ENCODE measurements around the gene PAX7. TPM values are rescaled to one million over a fixed set of nuclear protein-coding genes. Genes with fewer than 3 reads are reported as not detected.

Gene PAX7
- total RNA-seq, 1 experiment from 2014 or later, result 0.15 TPM

DNA sequence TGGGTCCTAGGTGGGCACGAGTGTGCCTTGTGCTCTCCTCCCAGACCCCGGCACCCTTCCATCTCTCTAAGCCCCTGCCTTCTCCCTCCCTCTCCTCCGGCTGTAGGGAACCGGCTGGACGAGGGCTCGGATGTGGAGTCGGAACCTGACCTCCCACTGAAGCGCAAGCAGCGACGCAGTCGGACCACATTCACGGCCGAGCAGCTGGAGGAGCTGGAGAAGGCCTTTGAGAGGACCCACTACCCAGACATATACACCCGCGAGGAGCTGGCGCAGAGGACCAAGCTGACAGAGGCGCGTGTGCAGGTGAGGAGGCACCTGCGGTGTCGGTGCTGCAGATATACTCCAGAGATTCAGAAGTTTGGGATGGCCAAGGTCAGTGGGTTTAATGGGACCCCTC is 61.0 kb downstream of the PAX7 start:
- no peak overlapping the region for H2BK15ac ChIP-seq (ENCODE audit: low read depth, low read length)
- no peaks in the 10 kb centered on the region for H3K9me3 ChIP-seq (ENCODE audit: control insufficient read depth, low read depth, low read length)
- no peak overlapping the region for H3K4ac ChIP-seq (ENCODE audit: low read depth, low read length)
- H2BK12ac ChIP-seq (ENCODE audit: insufficient read length, low read depth, low read length), result no peak overlapping the region
- no peak overlapping the region for H3K27ac ChIP-seq (ENCODE audit: insufficient read length, low read depth, low read length)
- no peaks in the 10 kb centered on the region for H3K79me1 ChIP-seq (ENCODE audit: insufficient read depth, low read depth, low read length, poor library complexity, severe bottlenecking)
- no CpG with 5 or more reads among the region's 20 CpGs for WGBS (ENCODE audit: extremely low coverage, insufficient read length, low lambda C conversion rate)
- Mint-ChIP-seq H3K4me3 (no peak overlapping the region), H3K27ac (peak overlapping the region in 1 of 3 experiments; percentile 29; a peak in 1 of 7 replicates), H3K4me1 (peaks cover 15 to 23% of the 10 kb centered on the region in 2 experiments), H3K9me3 (no peaks in the 10 kb centered on the region), H3K27me3 (ENCODE audit: low read depth) (peaks cover 77% of the 10 kb centered on the region), H3K36me3 (ENCODE audit: insufficient read depth in 1 of 3, low read depth in 3 of 3) (no peaks in the 10 kb centered on the region)
- H3K4me2 ChIP-seq (ENCODE audit: insufficient read depth, insufficient read length, low read length), result no peak overlapping the region
- no peak overlapping the region for H2BK120ac ChIP-seq (ENCODE audit: low read depth, low read length, poor library complexity, severe bottlenecking)
- no peak overlapping the region for H4K8ac ChIP-seq (replicated peaks; ENCODE audit: insufficient read length, low read depth, low read length)
- no peak overlapping the region for H4K5ac ChIP-seq (ENCODE audit: insufficient read length, low read depth, low read length)
- no peaks in the 10 kb centered on the region for H3K79me2 ChIP-seq (ENCODE audit: insufficient read depth, low read length)
- H2AFZ ChIP-seq (ENCODE audit: low read length), result no peak overlapping the region
- H3K23ac ChIP-seq (ENCODE audit: insufficient read length, low read depth, low read length), result no peak overlapping the region
- no peak overlapping the region for H3K56ac ChIP-seq (ENCODE audit: insufficient read length, low read depth, low read length)
- TF ChIP-seq, protein P1, sequence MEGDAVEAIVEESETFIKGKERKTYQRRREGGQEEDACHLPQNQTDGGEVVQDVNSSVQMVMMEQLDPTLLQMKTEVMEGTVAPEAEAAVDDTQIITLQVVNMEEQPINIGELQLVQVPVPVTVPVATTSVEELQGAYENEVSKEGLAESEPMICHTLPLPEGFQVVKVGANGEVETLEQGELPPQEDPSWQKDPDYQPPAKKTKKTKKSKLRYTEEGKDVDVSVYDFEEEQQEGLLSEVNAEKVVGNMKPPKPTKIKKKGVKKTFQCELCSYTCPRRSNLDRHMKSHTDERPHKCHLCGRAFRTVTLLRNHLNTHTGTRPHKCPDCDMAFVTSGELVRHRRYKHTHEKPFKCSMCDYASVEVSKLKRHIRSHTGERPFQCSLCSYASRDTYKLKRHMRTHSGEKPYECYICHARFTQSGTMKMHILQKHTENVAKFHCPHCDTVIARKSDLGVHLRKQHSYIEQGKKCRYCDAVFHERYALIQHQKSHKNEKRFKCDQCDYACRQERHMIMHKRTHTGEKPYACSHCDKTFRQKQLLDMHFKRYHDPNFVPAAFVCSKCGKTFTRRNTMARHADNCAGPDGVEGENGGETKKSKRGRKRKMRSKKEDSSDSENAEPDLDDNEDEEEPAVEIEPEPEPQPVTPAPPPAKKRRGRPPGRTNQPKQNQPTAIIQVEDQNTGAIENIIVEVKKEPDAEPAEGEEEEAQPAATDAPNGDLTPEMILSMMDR (conservative IDR thresholded peaks at IDR 0.05), result no peak
- no peak overlapping the region for H2AK5ac ChIP-seq (ENCODE audit: insufficient read length, low read length)
- no peak overlapping the region for H2BK5ac ChIP-seq (ENCODE audit: insufficient read length, low read length)
- H3K23me2 ChIP-seq (ENCODE audit: insufficient read length, low read depth, low read length, poor library complexity, severe bottlenecking), result no peaks in the 10 kb centered on the region
- H3K18ac ChIP-seq (ENCODE audit: insufficient read length, low read depth, low read length), result no peak overlapping the region
- no peak overlapping the region for H3K14ac ChIP-seq (ENCODE audit: insufficient read depth, low read length)
- no peak overlapping the region for H3T11ph ChIP-seq (ENCODE audit: low read length)
- H3K9ac ChIP-seq (ENCODE audit: extremely low read depth, insufficient read length, low read length), result no peak overlapping the region
- no peak for DNase-seq
- no peaks in the 10 kb centered on the region for H3K4me1 ChIP-seq (ENCODE audit: insufficient read depth, low read length)
- H4K91ac ChIP-seq (ENCODE audit: insufficient read length, low read depth, low read length), result no peak overlapping the region
- H3K27me3 ChIP-seq (ENCODE audit: insufficient read depth, low read length), result no peaks in the 10 kb centered on the region
- no peaks in the 10 kb centered on the region for H4K20me1 ChIP-seq (ENCODE audit: control insufficient read depth, insufficient read depth, insufficient read length)
- no peak overlapping the region for H2BK20ac ChIP-seq (ENCODE audit: low read depth, low read length, poor library complexity, severe bottlenecking)

All from H9 (cell line).